Endothelial cell (in vitro differentiated cells): ENCODE results near the gene DHRS4. TPM values are rescaled to one million over a fixed set of nuclear protein-coding genes. Genes with fewer than 3 reads are reported as not detected.
"Not testable (repeated sequence)": the region's sequence is repeated elsewhere in the genome, so short reads cannot be mapped to it uniquely, and the experiment has no call there.

ENCODE experiments used
- DNase-seq: peaks from one replicate; pipeline ENCODE4 v3.0.0; 2021; ENCODE audit warnings: low spot score
- H3K27ac Mint-ChIP-seq: one replicate; pipeline ENCODE4 v1.8.0; 2021; ENCODE audit warnings: mixed read lengths, inconsistent platforms; ENCODE audit not compliant: unreplicated experiment
- H3K27me3 Mint-ChIP-seq: one replicate; pipeline ENCODE4 v1.8.0; 2021; ENCODE audit warnings: mild to moderate bottlenecking, moderate library complexity, mixed read lengths, inconsistent platforms; ENCODE audit not compliant: unreplicated experiment
- H3K36me3 Mint-ChIP-seq: one replicate; pipeline ENCODE4 v1.8.0; 2021; ENCODE audit warnings: mild to moderate bottlenecking, low read depth, mixed read lengths, inconsistent platforms; ENCODE audit not compliant: unreplicated experiment
- H3K4me1 Mint-ChIP-seq: one replicate; pipeline ENCODE4 v1.8.0; 2021; ENCODE audit warnings: mild to moderate bottlenecking, mixed read lengths, inconsistent platforms; ENCODE audit not compliant: unreplicated experiment
- H3K4me3 Mint-ChIP-seq: one replicate; pipeline ENCODE4 v1.8.0; 2021; ENCODE audit warnings: mild to moderate bottlenecking, mixed read lengths, inconsistent platforms; ENCODE audit not compliant: unreplicated experiment
- H3K9me3 Mint-ChIP-seq: one replicate; pipeline ENCODE4 v1.8.0; 2021; ENCODE audit warnings: mixed read lengths, inconsistent platforms; ENCODE audit not compliant: unreplicated experiment
- CTCF ChIP-seq: fragments of 200-600 bp; sonication (generic); IDR thresholded peaks from one replicate; pipeline ENCODE4 v1.5.0; 2021; ENCODE audit warnings: antibody characterized with exemption; ENCODE audit not compliant: unreplicated experiment
- total RNA-seq: library from RNA; stranded (reverse); fragmentation: NEBNext Ultra II Directional; extraction: Animal tissue kit (Norgen Biotek cat#: 25700); gene quantifications from one replicate; pipeline ENCODE4 v1.2.1, GENCODE V29; 2021; ENCODE audit not compliant: unreplicated experiment

DHRS4 gene
- total RNA-seq, 1 donor from 2014 or later, result 18.9 TPM

DNA sequence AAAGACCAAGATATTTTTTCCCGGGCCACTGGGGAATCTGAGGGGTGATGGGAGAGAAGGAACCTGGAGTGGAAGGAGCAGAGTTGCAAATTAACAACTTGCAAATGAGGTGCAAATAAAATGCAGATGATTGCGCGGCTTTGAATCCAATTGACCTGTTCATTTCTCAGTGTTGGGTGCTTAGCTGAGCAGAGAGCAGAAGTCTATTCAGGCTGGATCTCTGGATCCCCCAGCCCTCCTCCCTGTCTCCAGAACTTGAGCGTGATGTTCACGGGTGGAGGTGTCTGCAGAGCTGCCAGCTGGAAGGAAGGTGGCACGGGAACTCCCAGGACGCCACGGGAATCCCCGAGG, 15.5 kb downstream of the DHRS4 start:
- H3K36me3 Mint-ChIP-seq, H3K9me3 Mint-ChIP-seq, DNase-seq, H3K27ac Mint-ChIP-seq, H3K27me3 Mint-ChIP-seq, H3K4me1 Mint-ChIP-seq, H3K4me3 Mint-ChIP-seq: not testable (repeated sequence)

DNA sequence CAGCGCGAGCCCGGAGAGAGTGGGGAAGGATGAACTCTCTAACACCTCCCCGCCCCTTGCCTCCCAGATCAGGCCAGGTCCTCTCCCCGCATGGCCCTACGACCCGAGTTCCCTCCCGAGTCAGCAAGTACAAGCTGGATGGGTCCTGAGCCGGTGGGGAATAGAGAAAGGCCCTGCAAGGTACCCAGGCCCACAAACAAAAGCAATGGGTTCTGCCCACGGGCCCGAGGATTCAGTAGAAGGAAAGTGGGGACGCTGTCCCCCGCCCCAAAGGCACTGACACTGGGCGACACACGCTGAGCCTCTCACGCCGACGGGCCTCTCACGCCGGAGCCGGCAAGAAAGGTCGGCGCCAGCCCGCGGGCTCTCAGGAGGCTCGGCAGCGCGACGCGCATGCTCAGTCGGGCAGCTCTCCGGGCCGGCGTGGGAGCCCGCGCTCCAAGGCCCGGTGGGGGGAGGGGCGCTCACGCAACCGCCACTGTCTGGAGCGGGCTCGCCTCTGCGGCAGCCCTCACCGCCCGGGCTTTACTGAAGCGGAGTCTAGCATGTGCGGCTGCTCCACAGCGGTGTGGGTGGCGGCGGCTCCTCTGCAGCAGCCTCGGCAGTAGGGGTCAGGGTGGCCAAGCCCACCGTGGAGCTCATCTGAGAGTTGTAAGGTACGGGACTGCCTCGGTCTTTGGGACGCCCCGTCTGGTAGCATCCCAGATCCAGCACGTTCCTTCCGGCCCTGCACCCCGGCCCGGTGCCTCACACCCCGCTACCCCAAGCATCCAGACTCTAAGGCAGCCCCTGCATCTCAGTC, 16.1 kb downstream of the DHRS4 start:
- H3K4me3 Mint-ChIP-seq, H3K4me1 Mint-ChIP-seq, H3K36me3 Mint-ChIP-seq, H3K27me3 Mint-ChIP-seq, H3K27ac Mint-ChIP-seq, H3K9me3 Mint-ChIP-seq: not testable (repeated sequence)
- peak; percentile 18 for DNase-seq

DNA sequence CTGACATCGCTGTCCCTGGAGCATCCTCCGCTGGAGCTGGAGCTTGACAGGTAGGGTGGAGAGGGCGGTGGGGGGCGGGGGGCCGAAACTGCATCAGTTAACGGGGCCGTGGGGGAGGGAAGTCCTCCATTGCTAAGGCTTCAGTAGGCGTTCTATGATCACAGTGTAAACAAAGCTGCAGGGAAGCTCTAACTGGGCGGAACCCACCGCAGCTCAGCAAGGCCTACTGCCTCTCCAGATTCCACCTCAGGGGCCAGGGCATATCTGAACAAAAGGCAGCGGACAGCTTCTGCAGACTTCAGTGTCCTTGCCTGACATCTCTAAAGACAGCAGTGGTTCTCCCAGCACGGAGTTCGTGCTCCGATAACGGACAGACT, 16.7 kb downstream of the DHRS4 start:
- DNase-seq, H3K9me3 Mint-ChIP-seq, H3K4me1 Mint-ChIP-seq, H3K27ac Mint-ChIP-seq, H3K4me3 Mint-ChIP-seq, H3K36me3 Mint-ChIP-seq, H3K27me3 Mint-ChIP-seq: not testable (repeated sequence)

- not testable (repeated sequence) for H3K9me3 Mint-ChIP-seq, DNase-seq, H3K4me3 Mint-ChIP-seq, H3K27me3 Mint-ChIP-seq, H3K36me3 Mint-ChIP-seq, H3K4me1 Mint-ChIP-seq, H3K27ac Mint-ChIP-seq
These were observed 19.6 kb downstream of the DHRS4 start for GRCh38 chr14:23973178-23973577.

- H3K27ac Mint-ChIP-seq, H3K27me3 Mint-ChIP-seq, H3K36me3 Mint-ChIP-seq, H3K4me3 Mint-ChIP-seq, H3K9me3 Mint-ChIP-seq, H3K4me1 Mint-ChIP-seq, DNase-seq: not testable (repeated sequence)
These were observed 20.5 kb downstream of the DHRS4 start for GRCh38 chr14:23974041-23974440.

GRCh38 chr14:23977208-23977607, 23.6 kb downstream of the DHRS4 start:
- H3K4me3 Mint-ChIP-seq, H3K36me3 Mint-ChIP-seq, H3K27me3 Mint-ChIP-seq, H3K9me3 Mint-ChIP-seq, H3K4me1 Mint-ChIP-seq, H3K27ac Mint-ChIP-seq, DNase-seq: not testable (repeated sequence)

GRCh38 chr14:23981951-23982813, 28.6 kb downstream of the DHRS4 start:
- H3K4me3 Mint-ChIP-seq, H3K4me1 Mint-ChIP-seq, H3K9me3 Mint-ChIP-seq, DNase-seq, H3K27me3 Mint-ChIP-seq, H3K36me3 Mint-ChIP-seq, H3K27ac Mint-ChIP-seq: not testable (repeated sequence)

DNA sequence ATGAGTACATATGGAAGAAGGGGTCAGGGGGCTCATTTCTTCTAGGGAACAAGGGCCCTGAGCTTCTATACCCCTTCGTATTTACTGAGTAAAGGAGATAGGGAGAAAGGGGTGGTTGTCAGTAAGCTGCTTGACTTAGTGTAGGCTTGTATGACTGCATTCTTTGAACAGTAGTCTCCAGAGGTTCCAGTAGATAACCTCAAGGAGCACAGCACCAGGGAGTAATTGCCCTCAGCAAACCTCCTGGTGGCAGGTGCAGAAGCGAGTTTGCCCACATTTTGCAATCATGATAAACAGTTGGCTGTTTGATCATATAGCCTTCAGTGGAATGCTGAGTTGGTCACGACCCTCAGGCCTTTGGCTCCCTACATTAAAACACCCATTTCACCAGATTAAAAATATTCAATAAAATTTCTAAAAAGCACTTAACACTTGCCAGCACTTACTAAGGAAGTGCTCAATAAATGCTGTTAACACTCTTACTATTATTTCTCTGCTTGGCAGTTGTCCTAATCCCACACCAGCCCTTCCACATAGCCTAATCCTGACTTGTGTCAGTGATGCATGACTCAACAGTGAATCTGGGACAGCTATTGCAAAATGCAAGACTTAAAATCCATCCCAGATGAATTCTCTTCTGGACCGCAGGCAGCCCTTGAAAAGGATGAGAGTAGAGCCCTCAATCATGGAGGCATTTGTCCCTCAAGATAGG, 31.5 kb downstream of the DHRS4 start:
- Mint-ChIP-seq H3K4me3 (no peak overlapping the region), H3K36me3 (no peaks in the 10 kb centered on the region), H3K27ac (no peak overlapping the region), H3K9me3 (no peaks in the 10 kb centered on the region), H3K27me3 (peaks cover 4% of the 10 kb centered on the region), H3K4me1 (peaks cover 12% of the 10 kb centered on the region)
- no peak for DNase-seq
- TF ChIP-seq CTCF, result no peak

DNA sequence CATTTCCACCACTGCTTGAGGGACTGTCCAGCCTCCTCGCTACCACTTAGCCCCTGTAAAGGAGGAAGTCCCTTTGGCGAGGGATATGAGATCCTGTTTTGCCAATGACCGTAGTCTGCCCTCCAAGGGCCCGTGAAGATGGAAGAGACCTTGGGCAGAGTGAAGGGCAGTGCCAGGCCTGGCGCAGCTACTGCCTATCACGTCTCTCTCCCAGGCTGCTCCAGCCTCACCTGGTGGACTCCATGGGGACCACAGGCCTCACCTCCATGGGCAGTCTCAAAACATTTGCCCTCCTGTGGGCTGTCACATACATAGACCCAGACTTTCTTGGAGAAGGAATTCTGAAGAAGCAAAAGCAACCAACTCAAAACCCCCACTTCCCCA, 34.6 kb downstream of the DHRS4 start:
- not testable (repeated sequence) for H3K4me3 Mint-ChIP-seq, H3K27ac Mint-ChIP-seq, H3K36me3 Mint-ChIP-seq, H3K27me3 Mint-ChIP-seq, DNase-seq, H3K9me3 Mint-ChIP-seq
- peaks cover 12% of the 10 kb centered on the region for H3K4me1 Mint-ChIP-seq

DNA sequence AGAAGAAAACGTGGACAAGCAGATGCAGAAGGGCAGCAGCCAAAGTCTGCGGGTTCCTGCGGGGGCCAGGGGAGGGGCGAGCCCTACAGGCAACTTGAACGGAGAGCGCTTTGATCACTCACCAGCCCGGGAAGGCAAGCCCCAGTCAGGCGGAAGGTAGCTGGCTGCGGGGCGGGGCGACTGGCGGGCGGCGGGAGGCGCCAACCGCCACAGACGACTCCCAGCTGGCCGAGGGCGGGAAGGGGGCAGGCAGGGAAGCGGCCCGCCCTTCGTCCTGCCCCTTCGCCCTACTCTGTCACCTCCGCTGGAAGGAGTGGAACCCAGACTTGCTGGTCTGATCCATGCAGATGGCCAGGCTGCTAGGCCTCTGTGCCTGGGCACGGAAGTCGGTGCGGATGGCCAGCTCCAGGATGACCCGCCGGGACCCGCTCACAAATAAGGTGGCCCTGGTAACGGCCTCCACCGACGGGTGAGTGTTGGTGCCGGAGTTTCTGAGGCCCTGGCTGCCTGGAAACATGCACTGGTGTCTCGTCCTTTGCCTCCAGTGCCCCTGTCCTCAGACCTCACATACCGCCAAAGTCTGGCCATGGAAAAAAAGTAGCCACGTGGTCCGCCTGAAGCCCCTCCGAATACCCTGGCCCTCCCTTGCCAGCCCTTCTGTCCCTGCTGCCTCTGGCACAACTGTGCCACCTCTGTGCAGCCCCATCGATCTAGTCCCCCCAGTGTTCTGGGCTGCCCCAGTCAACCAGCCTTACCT, 35.2 kb downstream of the DHRS4 start, which contains the start of gene DHRS4L2:
DHRS4L2 (plus strand) TSS at position 323 of the 757 bp plus-strand sequence; CDS start at position 342, 19 bp downstream.
- not testable (repeated sequence) for H3K9me3 Mint-ChIP-seq, H3K27me3 Mint-ChIP-seq, H3K27ac Mint-ChIP-seq, H3K36me3 Mint-ChIP-seq
- peak; percentile 77 for DNase-seq
- Mint-ChIP-seq H3K4me1 (peaks cover 12% of the 10 kb centered on the region), H3K4me3 (peak within 1 kb of the TSS; percentile 65)
